ENCODE data around the gene DEPDC7. TPM values are rescaled to one million over a fixed set of nuclear protein-coding genes. Genes with fewer than 3 reads are reported as not detected.

Gene DEPDC7
- total RNA-seq, 1 experiment from 2014 or later, result 7.5 TPM

- TF ChIP-seq POLR2AphosphoS5 (IDR thresholded peaks at IDR 0.05; ENCODE audit: low read depth, low read length) (no peak), REST (IDR thresholded peaks at IDR 0.05; ENCODE audit: insufficient read depth in 1 of 2, low read depth in 2 of 2, low read length in 1 of 2) (no peak)
- intact Hi-C loops (cut with micrococcal nuclease; ENCODE audit: unreplicated experiment) (no loop called here), in situ Hi-C loops (cut with HindIII; ENCODE audit: low pct_unique_long_range_greater_than_20kb, low sequenced_read_pairs) (no loop called here)
- CTCF ChIA-PET, result no interaction called here
- ATAC-seq (no peak), DNase-seq (ENCODE audit: low read depth, low spot score) (no peak)
- no peaks in the 10 kb centered on the region for H3K9me3 ChIP-seq (ENCODE audit: control insufficient read depth, insufficient read depth, low read depth, low read length)
- H3K36me3 ChIP-seq (ENCODE audit: control insufficient read depth, insufficient read depth, low read length), result peaks cover 2% of the 10 kb centered on the region; the same call in 1 of the 2 replicates
- no peak overlapping the region for H3K4me3 ChIP-seq (ENCODE audit: low read depth in 2 of 2, low read length in 2 of 2)
- no peaks in the 10 kb centered on the region for H3K27me3 ChIP-seq (ENCODE audit: control insufficient read depth, insufficient read depth, low read length)
- no TSS peak for BruUV-seq (replicated peaks)
- H3K27ac ChIP-seq (ENCODE audit: low read length), result no peak overlapping the region
- POLR2A ChIA-PET, result interaction anchor here (0.7 kb wide), 1 partner anchor 599 kb away, joined by 3 read pairs; no protein-coding TSS in a partner anchor
- H3K4me1 ChIP-seq (ENCODE audit: control insufficient read depth, insufficient read depth, low read length), result no peaks in the 10 kb centered on the region
Measured at GRCh38 chr11:33052231-33052630, 36.6 kb downstream of the DEPDC7 start.

GRCh38 chr11:33055375-33055774, 39.7 kb downstream of the DEPDC7 start:
- Histone ChIP-seq H3K27me3 (ENCODE audit: control insufficient read depth, insufficient read depth, low read length) (no peaks in the 10 kb centered on the region), H3K9me3 (ENCODE audit: control insufficient read depth, insufficient read depth, low read depth, low read length) (no peaks in the 10 kb centered on the region), H3K36me3 (ENCODE audit: control insufficient read depth, insufficient read depth, low read length) (peaks cover 3% of the 10 kb centered on the region), H3K4me3 (ENCODE audit: low read depth in 2 of 2, low read length in 2 of 2) (no peak overlapping the region), H3K27ac (ENCODE audit: low read length) (no peak overlapping the region), H3K4me1 (ENCODE audit: control insufficient read depth, insufficient read depth, low read length) (no peaks in the 10 kb centered on the region)
- ATAC-seq (no peak), DNase-seq (ENCODE audit: low read depth, low spot score) (no peak)
- BruUV-seq (replicated peaks), result no TSS peak
- intact Hi-C loops (cut with micrococcal nuclease; ENCODE audit: unreplicated experiment), result no loop called here
- TF ChIP-seq POLR2AphosphoS5 (IDR thresholded peaks at IDR 0.05; ENCODE audit: low read depth, low read length) (no peak), REST (IDR thresholded peaks at IDR 0.05; ENCODE audit: insufficient read depth in 1 of 2, low read depth in 2 of 2, low read length in 1 of 2) (no peak), SIN3A (IDR thresholded peaks at IDR 0.05; ENCODE audit: borderline replicate concordance, insufficient read depth, low read depth, low read length) (no peak), TCF7L2 (IDR thresholded peaks at IDR 0.05; ENCODE audit: low read depth, low read length) (no peak), CTCF (IDR thresholded peaks at IDR 0.05) (no peak)
- POLR2A ChIA-PET, result no interaction called here
- in situ Hi-C loops (cut with HindIII; ENCODE audit: low pct_unique_long_range_greater_than_20kb, low sequenced_read_pairs), result no loop called here
- CTCF ChIA-PET, result no interaction called here

Measured in Panc1 (cell line).